Middle frontal gyrus (tissue), 1 donor: ENCODE measurements around the gene SH3BP2.
A peak's percentile ranks its signal among the peaks of the same experiment; 100 is the strongest.

Source experiments
- DNase-seq: peaks from one replicate; pipeline ENCODE4 v3.0.0-alpha.2; 2015; ENCODE audit warnings: low spot score; ENCODE audit errors: extremely low spot score

The SH3BP2 gene, protein sequence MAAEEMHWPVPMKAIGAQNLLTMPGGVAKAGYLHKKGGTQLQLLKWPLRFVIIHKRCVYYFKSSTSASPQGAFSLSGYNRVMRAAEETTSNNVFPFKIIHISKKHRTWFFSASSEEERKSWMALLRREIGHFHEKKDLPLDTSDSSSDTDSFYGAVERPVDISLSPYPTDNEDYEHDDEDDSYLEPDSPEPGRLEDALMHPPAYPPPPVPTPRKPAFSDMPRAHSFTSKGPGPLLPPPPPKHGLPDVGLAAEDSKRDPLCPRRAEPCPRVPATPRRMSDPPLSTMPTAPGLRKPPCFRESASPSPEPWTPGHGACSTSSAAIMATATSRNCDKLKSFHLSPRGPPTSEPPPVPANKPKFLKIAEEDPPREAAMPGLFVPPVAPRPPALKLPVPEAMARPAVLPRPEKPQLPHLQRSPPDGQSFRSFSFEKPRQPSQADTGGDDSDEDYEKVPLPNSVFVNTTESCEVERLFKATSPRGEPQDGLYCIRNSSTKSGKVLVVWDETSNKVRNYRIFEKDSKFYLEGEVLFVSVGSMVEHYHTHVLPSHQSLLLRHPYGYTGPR

DNA sequence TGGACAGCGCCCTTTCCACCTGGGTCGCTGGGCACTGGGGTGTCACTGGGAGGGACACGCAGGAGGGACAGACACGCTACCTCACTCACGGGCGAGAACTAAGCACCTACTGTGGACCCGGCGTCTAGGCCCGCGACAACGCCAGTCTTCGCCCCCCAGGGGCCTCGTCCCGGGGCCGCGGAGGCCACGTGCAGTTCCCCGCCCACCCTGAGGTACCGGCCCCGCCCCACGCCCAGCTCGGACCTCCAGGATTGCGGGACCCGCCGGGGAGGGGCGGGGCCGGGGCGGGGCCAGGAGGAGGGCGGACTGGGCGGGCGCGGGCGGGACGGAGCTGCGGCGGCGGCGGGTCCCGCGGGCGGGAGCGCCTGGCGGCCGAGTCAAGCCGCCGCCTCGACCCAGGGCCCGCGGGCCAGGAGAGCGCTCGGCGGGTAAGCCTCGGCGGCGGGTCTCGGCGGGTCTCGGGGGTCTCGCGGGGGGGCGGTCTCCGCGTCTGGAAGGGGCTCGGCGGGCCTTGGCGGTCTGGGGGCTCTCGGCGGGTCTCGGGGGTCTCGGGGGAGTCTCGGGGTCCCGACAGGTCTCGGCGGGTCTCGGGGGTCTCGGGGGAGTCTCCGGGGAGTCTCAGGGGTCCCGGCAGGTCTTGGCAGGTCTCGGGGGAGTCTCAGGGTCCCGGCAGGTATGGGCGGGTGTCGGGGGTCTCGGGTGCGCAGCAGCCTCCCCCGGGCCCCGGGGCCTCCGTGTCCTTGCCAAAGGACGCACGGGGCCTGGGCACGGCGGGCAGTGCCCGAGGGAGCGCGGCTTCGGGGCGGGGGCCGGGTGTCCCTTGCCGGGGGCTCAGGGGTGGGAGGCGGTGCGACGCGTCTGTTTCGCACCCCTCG, at the start of gene SH3BP2:
Gene SH3BP2, plus strand, starts transcription at position 375 of the 875 bp plus-strand sequence. CDS start 27,533 bp downstream, outside the sequence.
- no peak for DNase-seq

DNA sequence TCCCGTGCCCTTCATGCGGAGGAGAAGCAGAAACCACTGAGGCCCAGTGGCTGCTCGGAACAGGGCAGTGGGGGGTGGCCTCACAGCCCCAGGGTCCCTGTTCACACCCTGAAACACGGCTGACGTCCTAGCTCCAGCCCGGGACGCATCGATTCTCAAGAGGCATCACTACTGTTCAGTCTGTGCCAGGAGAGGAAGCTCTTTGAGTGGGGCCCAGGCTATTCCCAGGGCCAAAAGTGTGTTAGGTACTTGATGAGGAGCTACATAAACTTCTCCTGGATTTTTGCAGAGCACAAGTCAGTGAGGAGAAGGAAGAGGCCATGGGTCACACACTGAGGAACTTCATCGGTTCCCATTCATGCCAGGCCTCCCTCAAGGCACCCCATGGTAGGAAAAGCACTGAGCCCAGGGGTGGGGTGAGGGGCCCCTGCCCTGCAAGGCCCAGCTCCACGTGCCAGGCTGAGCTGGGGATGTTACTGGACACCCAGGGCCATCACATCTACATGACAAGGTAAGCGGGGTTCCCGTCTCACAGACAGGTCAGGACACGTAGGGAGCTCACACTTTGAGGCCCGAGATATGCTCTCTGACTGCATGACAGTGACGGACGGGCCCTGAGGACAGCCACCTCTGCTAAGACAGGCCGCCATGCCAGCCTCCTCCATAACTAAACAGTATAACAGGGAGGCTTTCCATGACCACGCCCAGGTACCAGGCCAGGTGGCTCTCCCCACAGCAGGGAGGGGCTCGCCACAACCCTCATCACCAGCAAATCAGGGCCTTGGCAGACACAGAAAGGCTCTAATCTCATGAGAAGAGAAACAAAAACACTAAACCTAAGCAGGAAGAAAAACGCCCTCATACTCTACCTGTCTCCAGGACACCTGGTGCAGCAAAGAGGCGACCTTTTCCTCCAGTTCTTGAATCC, 49.1 kb upstream of the SH3BP2 start:
- no peak for DNase-seq

DNA sequence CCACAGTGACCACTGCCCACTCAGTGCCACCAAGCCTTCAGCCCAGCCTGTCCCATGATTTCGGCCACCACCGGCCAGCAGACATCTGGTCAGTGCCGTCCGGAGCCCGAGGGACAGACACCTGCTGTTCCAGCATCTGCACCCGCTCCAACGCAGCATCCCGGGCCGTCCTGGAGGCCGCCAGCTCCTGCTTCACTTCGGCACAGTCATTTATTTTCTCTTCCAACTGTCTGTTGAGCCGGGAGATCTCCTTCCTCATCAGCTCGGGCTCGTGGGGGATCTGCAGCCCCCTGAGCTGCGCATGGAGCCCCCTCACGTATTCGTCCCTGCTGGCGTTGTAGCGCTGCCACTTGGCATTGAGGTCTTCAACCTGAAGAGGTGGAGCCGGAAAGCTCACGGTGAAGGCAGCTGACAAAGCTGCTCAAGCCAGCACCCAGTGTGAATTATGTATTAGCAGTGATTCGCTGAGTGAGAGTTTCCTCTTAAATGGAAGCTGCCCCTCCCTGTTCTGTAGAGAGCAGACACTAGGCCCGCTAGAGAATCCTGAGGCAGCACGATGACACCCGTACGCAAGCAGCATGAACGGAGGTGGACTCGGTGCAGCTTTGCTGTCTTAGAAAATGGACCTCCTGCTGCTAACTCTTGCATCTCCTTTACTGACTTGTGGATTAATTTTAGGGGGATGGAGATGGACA, 48.2 kb upstream of the SH3BP2 start:
- DNase-seq, result no peak

DNA sequence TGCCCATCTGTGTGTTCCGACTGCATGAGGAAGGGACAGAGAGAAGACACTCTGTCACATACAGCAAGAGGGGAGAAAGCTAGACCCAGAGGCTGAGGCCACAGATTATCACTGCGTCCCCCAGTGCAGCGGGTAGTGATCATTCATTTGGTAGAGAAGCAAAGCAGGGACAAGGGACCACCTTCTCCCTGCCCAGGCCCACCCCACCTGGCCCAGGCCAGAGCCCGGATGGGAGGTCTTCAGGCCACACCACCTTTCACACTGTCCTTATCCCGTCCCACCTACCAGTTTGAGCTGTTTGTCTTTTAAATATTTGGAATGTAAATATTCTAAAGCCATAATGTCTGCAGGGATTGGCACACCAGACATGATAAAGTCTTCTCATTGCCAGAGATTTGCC, 47.4 kb upstream of the SH3BP2 start:
- DNase-seq, result no peak

DNA sequence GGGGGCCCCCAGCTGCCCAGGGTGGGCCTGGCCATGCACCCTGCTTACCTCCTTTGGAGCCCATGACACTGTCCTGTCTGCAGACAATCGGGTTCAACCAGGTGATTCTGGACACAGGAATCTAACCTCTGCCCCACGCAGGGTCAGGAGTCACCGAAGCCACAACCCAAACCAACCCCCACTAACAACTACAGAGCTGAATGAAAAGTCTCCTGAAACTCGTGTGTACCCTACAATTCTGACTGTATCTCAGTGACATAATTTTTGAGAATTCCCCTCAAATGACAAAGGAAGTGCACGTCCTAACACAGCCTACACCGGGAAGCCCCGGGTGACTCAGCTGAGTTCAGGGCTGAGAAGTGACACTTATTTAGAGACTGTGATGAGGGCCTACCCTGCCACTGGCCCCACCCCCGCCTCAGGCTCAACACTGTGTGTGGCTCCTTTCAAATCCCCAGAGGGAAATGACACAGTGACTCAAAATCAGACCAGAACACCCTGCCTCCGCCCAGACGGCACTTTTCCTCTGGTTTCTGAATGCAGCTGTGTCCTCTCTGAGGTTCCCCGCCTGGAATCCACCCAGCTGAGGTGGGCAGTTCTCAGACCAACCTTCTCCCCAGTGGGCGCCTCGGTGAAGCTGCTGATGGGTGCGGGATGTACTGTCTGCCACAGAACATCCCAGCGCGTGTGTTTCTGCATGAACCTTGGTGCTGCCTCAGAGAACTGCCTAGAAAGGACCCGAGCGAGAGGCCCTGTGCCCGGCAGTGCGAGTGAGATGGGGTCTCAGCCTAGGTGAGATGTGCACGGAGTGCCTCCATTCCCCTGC, 46.7 kb upstream of the SH3BP2 start:
- DNase-seq, result no peak

DNA sequence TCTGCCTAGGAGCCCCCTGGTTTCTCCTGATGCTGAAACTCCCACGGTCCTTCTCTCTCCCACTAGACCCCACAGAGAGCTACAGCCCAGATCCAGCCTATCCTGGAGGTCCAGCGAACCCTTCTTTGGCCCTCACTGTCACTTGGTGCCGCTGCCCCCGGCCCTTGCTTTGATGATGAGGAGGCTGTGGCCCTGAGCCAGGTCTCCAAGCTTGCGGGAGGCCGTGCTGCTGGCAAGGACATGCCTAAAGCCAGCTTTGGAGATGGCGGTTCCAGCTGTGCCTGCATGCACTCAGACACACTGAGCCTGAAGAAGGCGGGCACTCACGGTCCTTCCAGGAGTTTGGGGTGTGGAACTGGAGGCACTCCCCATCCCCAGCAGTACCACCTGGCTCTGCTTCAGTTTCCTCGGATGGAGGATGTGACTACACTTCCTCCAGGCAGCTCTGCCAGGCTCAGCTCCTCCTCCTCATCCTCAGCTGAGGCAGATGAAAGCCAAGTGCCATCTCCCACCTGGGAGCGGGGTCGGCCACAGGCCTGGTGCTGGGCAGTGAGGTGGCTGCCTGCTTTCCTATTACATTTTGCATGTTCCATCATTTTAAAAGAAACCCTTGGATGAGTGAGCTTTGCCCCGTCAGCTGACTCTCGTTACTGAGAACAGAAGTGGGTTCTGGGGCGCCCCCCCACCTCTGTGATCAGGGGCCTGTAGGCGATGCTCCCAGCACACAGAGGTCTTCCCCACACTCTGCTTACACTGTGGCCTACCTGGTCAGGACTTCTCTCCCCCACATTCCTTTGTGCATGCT, 45.8 kb upstream of the SH3BP2 start:
- DNase-seq, result no peak

DNA sequence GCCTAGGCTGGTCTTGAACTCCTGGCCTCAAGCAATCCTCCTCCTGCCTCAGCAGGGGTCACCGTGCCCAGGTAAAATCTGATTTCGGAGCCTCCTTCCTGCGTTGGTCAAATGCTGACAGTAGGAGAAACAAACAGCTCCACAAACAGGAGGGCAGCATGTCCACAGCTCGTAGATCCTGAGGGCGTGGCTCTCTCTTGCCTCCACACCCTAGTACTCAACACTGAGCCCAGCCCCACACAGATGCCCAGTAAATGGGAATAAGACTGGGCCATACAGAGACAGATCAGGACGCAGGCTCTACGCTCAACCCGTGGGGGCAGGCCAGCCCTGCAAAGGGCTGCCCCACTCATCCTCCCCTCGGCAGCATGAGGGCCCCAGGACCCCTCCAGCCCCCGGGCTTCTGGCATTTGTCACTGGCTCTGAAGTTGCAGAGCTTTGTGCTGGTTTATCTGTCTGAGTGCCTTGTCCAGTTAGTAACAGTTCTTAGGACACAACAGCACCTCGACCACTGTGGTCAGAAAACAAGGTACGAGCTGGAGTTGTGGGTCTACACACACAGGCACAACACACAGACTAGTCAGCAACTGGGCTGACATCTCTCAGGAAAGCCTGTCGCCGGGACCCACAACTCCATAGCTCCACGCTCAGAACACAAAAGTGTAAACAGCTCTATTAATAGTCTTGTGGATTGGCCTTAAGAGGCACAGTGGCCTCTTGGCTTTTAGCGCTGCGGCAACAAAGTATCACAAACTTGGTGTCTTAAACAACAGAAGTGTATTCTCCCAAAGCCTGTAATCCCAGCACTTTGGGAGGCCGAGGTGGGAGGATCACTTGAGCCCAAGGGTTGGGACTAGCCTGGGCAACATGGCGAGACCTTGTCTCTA, 41.9 kb upstream of the SH3BP2 start:
- DNase-seq, result no peak

DNA sequence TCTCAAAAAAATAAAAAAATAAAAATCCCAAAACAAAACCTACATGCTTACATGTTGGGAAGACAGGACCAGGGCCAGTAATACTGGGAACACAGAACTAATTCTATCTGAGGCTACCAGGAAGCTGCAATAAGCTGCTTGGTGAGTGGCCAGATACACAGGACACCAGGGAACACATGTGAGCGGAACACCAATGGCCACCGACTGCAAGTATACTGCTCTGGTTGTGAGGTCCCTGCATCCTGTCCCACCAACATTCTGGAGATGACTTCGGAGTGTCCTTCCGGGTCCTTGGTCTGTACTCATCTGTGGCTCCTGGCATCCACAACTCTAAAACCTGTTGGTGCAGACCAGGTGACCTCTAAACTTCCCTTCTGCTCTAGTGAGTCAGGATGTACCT, 39.4 kb upstream of the SH3BP2 start:
- DNase-seq, result no peak

DNA sequence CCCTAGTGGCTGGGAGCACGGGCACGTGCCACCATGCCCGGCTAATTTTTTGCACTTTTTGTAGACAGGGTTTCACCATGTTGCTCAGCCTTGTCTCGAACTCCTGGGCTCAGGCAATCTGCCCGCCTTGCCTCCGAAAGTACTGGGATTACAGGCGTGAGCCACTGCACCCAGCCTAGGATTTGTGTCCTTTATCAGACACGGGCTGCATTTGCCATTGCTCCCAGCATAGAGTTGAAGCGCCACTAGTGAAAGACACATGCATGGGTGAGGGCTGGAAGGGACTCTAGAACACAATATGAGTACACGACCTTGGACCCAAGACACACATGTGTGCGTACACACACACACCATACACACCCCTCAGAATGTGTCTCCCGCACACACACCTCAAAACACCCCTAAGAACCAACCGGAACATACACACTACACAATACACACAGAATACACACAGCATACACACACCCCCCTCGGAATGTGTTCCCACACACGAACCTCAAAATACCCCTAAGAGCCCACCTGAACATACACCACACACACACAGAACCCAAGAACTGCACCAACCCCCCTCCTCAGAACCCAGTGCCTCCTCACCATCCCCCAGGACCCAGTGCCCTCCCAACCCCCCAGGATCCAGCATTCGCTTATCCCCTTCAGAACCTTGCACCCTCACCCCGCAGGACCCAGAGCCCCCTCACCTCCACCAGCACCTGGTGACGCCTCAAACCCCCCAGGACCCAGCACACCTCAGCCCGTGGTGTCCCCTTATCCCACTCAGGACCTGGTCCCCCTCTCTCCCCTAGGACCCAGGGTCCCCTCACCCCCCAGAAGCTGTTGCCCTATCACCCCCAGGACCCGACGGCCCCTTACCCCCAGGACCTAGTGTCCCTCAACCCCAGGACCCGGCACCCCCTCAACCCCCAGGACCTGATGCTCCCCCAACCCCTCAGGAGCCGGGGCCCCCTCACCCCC, 37.8 kb upstream of the SH3BP2 start:
- DNase-seq, result no peak

DNA sequence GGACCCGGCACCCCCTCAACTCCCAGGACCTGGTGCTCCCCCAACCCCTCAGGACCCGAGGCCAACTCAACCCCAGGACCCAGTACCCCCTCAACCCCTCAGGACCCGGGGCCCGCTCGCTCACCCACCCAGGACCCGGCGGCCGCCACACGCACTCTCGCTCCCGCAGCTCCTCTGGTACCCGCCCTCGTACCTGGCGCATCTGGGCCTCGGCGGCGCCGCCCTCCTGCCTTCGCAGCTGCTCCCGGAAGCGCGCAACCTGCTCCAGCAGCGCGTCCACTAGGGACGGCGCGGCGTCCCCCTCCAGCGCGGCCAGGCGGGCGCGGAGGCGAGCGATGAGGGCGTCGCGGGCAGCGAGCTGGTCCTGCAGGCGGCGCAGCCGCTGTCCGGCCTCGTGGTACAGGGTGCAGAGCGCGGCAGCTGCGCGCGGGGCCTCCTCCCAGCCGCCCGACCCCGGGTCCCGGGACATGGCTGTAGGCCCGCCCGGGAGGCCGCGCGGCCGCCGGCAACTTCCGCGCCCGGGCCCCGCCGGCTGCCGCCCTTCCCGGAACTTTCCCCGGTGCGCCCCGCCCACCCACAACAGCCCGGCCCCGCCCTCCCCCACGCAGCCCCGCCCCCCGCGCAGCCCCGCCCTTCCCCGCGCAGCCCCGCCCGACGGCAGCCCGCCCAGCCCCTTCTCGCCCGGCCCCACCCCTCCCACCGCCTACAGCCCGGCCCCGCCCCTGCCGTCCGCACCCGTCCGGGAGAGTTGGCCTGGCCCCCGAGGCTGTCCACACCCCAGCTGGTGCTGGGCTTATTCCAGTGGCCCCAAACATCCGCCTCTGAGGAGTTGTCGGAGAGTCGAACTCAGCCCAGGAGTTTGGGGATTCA, 36.8 kb upstream of the SH3BP2 start, which contains the start of gene TNIP2:
Gene TNIP2, minus strand, starts transcription at position 516 of the 870 bp plus-strand sequence. Its CDS starts 47 bp downstream, at position 469.
- peak; percentile 5 for DNase-seq

DNA sequence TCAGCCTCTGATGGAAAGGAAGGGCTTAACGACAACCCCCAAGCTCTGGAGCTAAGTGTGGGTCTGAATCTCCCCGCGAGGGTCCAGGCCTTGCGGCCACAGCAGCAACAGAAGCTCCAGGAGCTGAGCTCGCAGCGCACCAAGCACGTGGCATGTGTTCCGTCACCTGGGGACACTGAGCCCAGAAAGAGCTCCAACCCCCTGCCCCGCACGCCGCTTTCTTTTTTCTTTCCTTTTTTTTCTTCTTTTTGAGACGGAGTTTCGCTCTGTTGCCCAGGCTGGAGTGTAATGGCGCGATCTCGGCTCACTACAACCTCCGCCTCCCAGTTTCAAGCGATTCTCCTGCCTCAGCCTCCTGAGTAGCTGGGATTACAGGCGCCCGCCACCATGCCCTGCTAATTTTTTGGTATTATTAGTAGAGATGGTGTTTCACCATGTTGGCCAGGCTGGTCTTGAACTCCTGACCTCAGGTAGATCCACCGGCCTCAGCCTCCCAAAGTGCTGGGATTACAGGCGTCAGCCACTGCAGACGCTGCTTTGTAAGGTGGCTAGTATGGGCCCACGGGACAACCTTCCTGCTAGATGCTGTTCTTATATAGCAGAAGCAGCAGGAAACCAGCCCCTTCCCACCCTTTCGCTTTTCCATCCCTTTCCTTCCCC, 36.1 kb upstream of the SH3BP2 start:
- no peak for DNase-seq

DNA sequence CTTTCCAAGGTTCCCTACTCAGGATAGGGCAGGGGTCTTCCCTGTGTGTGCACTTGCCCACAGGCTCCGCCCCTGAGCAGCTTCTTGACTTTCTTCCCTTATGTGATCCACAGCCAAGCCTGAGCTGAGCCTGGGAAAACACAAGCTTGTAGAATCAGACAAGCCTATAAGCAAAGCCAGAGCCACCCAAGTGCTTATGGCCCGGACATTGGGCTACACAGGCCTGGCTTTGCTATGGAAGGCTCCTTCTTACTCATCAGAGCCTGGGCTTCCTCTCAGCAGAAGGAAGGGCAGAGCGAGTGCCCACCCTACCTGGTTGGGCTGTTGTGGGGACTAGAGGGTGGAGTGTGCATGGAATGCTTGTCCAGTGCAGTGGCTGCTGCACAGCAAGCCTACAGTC, 35.5 kb upstream of the SH3BP2 start:
- DNase-seq, result no peak

DNA sequence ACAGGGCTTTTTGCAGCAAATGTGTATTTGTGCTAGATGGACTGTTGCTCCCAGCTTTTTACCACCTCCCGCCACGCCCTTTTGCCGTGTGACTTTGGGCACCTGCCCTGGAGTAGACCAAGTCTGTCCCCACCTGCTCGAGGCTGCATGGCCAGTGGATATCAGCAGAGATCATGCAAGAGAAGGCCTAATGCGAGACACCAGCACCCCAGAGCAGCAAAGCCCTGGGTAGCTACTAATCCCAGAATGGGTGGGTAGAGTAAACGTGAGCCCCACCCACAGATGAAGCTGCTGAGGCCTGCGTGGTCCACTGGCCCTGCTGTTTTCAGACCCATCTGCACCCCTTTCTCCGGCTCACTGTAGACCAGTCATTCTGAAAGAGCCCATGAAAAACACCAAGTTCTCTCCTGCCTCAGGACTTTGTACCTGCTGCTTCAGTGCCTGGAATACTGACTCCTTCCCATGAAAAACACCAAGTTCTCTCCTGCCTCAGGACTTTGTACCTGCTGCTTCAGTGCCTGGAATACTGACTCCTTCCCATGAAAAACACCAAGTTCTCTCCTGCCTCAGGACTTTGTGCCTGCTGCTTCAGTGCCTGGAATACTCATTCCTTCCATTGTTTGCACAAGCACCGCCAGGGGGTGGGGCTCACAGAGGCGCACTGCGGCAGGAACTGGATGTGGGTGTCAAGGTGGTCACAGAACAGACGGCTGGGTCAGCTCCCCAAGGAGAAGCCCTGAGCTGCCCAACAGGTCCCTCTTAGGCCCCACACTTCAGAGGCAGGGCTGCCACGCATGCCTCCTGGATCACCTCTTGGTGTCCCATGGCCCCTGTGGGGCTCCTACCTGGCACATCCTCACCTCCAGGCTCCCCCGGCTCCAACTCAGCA, 31.6 kb upstream of the SH3BP2 start:
- DNase-seq, result no peak

DNA sequence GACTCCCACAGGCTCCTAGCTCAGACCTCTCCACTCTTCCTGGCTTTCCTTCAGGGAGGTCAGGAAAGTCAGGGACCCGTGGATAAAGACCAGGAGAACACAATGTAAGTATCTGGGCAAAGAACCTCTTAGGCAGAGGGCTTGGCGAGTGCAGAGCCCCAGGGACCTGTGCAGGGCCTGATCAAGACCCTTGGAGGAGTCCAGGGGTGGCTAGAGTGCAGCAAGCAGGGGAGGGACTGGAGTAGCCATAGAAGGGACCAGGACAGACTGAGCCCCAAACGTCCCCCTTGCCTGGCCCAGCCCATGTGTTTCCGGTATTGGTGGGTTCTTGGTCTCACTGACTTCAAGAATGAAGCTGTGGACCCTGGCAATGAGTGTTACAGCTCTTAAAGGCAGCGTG, 30.8 kb upstream of the SH3BP2 start:
- no peak for DNase-seq
